K562 (cell line): ENCODE results near the gene C1QC. TPM values are rescaled to one million over a fixed set of nuclear protein-coding genes. Genes with fewer than 3 reads are reported as not detected.

ENCODE experiments used
- CHD7 ChIP-seq: fragments of 200-600 bp; sonication (generic); IDR thresholded peaks from one replicate; pipeline ENCODE4 v1.6.1; 2012; ENCODE audit warnings: mild to moderate bottlenecking, low read depth, low read length, inconsistent platforms
- ILF3 ChIP-seq: fragments of 450-650 bp; IDR thresholded peaks from 2 replicates; pipeline ENCODE4 v1.6.1; 2018; ENCODE audit warnings: antibody characterized with exemption, mild to moderate bottlenecking, moderate library complexity, borderline replicate concordance
- NFYB ChIP-seq: IDR thresholded peaks from 2 replicates; pipeline ENCODE4 v1.6.1; 2011; ENCODE audit warnings: mild to moderate bottlenecking, moderate library complexity; ENCODE audit not compliant: insufficient read length; ENCODE audit errors: extremely low read depth
- RFX1 ChIP-seq: fragments of 450-650 bp; IDR thresholded peaks from 2 replicates; pipeline ENCODE4 v1.6.1; 2016; ENCODE audit warnings: mild to moderate bottlenecking, moderate library complexity
- ZNF584 ChIP-seq: fragments of 200-800 bp; sonication (Bioruptor generic); IDR thresholded peaks from 2 replicates; pipeline ENCODE4 v1.6.1; 2016; ENCODE audit warnings: low read depth, mild to moderate bottlenecking, missing genetic modification characterization, missing compliant biosample characterization
- polyA plus RNA-seq, 8 experiments: library from polyadenylated mRNA; depleted of rRNA in 4 of 8; stranded (reverse) in 5 of 8; unstranded in 3 of 8; fragments of >200 nt; fragmentation: Nextera tagmentation in 2 of 8; fragmentation: Illumina TruSeq in 1 of 8; extraction: Ambion mirVana in 2 of 8; extraction: Trizol in 1 of 8; gene quantifications; 2 replicates each; pipeline versions ENCODE4 v1.2.1 to v1.2.3, GENCODE V29; 2011 to 2014; ENCODE audit warnings: inconsistent platforms in 1 of 8, missing spikeins in 1 of 8
- total RNA-seq, 7 experiments: library from RNA; depleted of rRNA in 6 of 7; stranded (reverse); fragments of >200 nt in 6 of 7; fragmentation: Illumina TruSeq in 2 of 7; extraction: Trizol in 2 of 7; gene quantifications; 2 replicates each; pipeline versions ENCODE4 v1.2.1 to v1.2.3, GENCODE V29; 2011 to 2021; ENCODE audit warnings: low replicate concordance in 1 of 7

C1QC gene
- total and polyA plus RNA-seq, 9 of the 15 experiments (the other 6 are each of a cell fraction or from before 2014, with no cell fraction given), result 0.69 TPM; not detected in 8

- TF ChIP-seq RFX1 (peak; percentile 90), NFYB (no peak), CHD7 (no peak), ZNF584 (CRISPR knock-in tag) (no peak), ILF3 (no peak)
- TF ChIP-seq, all 486 proteins: peak for 9
Measured at GRCh38 chr1:22673486-22674409, 30.3 kb downstream of the C1QC start (continued).
